GM18511 (cell line): ENCODE measurements around the gene PI4K2A.

ENCODE experiments used
- ATAC-seq: cut with Tn5 transposase; IDR thresholded peaks from one replicate; pipeline ENCODE4 v1.9.1; 2021; ENCODE audit warnings: mild to moderate bottlenecking, moderate library complexity; ENCODE audit not compliant: unreplicated experiment

The PI4K2A gene

GRCh38 chr10:97640174-97640867 is at the start of gene PI4K2A:
PI4K2A (plus strand) TSS chr10:97640671; CDS start chr10:97640743, 72 bp downstream.
- ATAC-seq: peak; percentile 98

GRCh38 chr10:97590748-97591495 is 49.5 kb upstream of the PI4K2A start:
- ATAC-seq: no peak

GRCh38 chr10:97593421-97593820 is 47.0 kb upstream of the PI4K2A start:
- no peak for ATAC-seq

GRCh38 chr10:97596101-97597082 is 44.1 kb upstream of the PI4K2A start:
- no peak for ATAC-seq

- ATAC-seq: no peak
Measured at GRCh38 chr10:97597778-97598177, 42.7 kb upstream of the PI4K2A start.

- ATAC-seq: no peak
Measured at GRCh38 chr10:97598407-97599271, 41.8 kb upstream of the PI4K2A start.

GRCh38 chr10:97599272-97599619 is 41.2 kb upstream of the PI4K2A start:
- no peak for ATAC-seq

- ATAC-seq: no peak
Measured at GRCh38 chr10:97600616-97601015, 39.9 kb upstream of the PI4K2A start.

GRCh38 chr10:97601268-97602215 is 38.9 kb upstream of the PI4K2A start:
- no peak for ATAC-seq

GRCh38 chr10:97607095-97607636 is 33.3 kb upstream of the PI4K2A start:
- no peak for ATAC-seq

GRCh38 chr10:97608991-97609561 is 31.4 kb upstream of the PI4K2A start:
- ATAC-seq: no peak

- no peak for ATAC-seq
Measured at GRCh38 chr10:97611473-97611872, 29.0 kb upstream of the PI4K2A start.

GRCh38 chr10:97612386-97612785 is 28.1 kb upstream of the PI4K2A start:
- peak; percentile 57 for ATAC-seq

GRCh38 chr10:97618285-97618684 is 22.2 kb upstream of the PI4K2A start:
- no peak for ATAC-seq

- ATAC-seq: no peak
Measured at GRCh38 chr10:97618733-97619132, 21.7 kb upstream of the PI4K2A start.

- no peak for ATAC-seq
Measured at GRCh38 chr10:97623277-97623676, 17.2 kb upstream of the PI4K2A start.

- ATAC-seq: no peak
Measured at GRCh38 chr10:97627731-97628130, 12.7 kb upstream of the PI4K2A start.

GRCh38 chr10:97628228-97628627 is 12.2 kb upstream of the PI4K2A start:
- no peak for ATAC-seq

- no peak for ATAC-seq
Measured at GRCh38 chr10:97629289-97629688, 11.2 kb upstream of the PI4K2A start.
